22Rv1 (cell line): ENCODE results near the gene PTPRG.

Experiments
- H3K27ac ChIP-seq: fragments of 450-650 bp; 2 replicates; pipeline ENCODE4 v1.5.1; 2017
- ZFX ChIP-seq: fragments of 450-650 bp; IDR thresholded peaks from 2 replicates; pipeline ENCODE4 v1.6.1; 2017; ENCODE audit warnings: antibody characterized with exemption, borderline replicate concordance
- TF ChIP-seq, protein P1 (sequence below): fragments of 450-650 bp; IDR thresholded peaks from 2 replicates; pipeline ENCODE4 v1.5.1; 2017; ENCODE audit warnings: mild to moderate bottlenecking

PTPRG gene

DNA sequence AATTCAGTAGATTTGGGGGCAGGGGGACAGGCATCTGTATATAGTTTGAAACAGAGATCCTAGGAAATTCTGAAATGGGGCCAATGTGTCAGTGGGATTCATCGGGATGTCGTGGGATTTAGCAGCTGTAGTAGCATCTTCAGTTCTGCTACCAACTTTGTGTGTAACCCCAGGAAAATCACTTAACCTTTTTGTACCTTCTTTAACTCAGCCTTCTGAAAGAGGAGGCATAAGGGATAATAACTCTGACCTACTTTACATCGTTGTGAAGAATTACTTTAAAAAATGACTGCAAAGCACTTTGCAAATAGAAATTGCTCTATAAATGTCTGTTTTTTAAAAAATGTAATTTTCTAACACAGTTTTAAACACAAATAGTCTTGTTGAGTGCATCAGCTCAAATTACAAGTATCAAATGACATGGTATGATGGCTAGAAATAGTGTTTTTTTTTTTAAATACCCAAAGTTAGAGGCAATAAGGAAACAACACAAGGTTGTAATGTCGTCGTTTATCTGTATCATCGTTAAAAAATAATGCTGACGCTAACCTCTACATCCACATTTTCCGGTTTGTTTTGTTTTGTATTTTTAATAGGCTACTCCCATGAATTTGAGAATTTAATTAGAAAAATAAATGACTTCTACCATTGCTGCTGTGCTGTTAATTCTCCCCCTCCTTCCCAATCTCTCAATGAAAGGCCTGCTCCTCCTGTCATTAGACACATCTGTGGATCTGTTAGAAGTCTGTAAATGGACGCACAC is 338.5 kb downstream of the PTPRG start:
- no peak for TF ChIP-seq ZFX
- TF ChIP-seq, protein P1, sequence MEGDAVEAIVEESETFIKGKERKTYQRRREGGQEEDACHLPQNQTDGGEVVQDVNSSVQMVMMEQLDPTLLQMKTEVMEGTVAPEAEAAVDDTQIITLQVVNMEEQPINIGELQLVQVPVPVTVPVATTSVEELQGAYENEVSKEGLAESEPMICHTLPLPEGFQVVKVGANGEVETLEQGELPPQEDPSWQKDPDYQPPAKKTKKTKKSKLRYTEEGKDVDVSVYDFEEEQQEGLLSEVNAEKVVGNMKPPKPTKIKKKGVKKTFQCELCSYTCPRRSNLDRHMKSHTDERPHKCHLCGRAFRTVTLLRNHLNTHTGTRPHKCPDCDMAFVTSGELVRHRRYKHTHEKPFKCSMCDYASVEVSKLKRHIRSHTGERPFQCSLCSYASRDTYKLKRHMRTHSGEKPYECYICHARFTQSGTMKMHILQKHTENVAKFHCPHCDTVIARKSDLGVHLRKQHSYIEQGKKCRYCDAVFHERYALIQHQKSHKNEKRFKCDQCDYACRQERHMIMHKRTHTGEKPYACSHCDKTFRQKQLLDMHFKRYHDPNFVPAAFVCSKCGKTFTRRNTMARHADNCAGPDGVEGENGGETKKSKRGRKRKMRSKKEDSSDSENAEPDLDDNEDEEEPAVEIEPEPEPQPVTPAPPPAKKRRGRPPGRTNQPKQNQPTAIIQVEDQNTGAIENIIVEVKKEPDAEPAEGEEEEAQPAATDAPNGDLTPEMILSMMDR: no peak
- no peak overlapping the region for H3K27ac ChIP-seq

DNA sequence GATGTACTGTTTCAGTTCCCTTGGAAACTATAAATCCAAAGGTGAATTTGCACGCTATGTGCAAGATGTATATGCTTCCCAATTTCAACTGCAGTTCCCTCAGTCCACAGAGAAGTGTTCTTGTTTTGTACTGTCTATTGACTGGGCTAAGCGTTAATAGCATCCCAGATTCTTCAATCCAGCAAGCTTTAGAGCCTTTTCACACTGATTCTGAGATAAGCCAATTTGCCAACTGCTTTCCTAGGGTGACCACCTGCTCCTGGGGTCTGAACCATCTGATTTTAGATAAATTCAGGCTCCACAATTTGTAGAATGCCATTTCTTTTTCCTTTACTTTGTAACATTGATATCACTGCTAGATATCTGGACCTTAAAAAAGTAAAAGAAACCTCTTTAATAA is 340.1 kb downstream of the PTPRG start:
- no peak overlapping the region for H3K27ac ChIP-seq
- no peak for TF ChIP-seq ZFX
- TF ChIP-seq, protein P1: no peak

DNA sequence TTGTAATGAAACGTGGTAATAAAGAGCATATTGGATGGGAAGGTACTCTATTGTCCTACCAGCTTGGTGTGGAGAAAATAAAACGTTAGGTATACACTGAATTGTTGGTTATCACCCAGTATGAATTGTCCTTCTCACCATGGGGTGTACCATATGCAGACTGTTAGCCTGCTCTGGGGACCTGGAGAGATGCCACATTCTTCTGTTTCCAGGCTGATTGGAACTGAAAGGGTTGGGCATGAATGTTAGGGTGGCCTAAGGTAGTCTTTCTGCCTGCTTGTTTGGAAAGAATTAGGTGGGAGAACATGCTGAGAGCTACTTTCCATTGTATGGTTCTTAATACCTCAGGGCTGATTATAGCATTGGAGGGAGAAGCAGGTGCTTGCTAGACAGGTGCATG is 340.6 kb downstream of the PTPRG start:
- H3K27ac ChIP-seq: no peak overlapping the region
- TF ChIP-seq, protein P1: no peak
- TF ChIP-seq ZFX: no peak

DNA sequence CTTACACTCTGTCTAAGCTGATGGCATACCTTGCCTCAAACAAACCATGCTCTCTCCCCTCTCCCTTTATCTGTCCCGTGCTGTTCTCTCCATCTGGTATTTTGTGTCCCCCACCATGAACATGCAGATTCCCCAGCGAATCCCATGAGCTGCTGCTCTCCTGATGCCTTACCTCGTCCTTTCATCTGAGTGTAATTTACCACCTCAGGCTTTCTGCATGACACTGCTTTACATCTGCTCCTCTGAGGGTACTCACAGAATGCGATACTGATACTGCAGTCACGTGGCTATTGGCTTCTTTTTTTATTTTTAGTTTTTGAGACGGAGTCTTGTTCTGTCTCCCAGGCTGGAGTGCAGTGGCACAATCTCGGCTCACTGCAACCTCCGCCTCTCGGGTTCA is 341.7 kb downstream of the PTPRG start:
- no peak overlapping the region for H3K27ac ChIP-seq
- TF ChIP-seq ZFX: no peak
- TF ChIP-seq, protein P1: no peak

DNA sequence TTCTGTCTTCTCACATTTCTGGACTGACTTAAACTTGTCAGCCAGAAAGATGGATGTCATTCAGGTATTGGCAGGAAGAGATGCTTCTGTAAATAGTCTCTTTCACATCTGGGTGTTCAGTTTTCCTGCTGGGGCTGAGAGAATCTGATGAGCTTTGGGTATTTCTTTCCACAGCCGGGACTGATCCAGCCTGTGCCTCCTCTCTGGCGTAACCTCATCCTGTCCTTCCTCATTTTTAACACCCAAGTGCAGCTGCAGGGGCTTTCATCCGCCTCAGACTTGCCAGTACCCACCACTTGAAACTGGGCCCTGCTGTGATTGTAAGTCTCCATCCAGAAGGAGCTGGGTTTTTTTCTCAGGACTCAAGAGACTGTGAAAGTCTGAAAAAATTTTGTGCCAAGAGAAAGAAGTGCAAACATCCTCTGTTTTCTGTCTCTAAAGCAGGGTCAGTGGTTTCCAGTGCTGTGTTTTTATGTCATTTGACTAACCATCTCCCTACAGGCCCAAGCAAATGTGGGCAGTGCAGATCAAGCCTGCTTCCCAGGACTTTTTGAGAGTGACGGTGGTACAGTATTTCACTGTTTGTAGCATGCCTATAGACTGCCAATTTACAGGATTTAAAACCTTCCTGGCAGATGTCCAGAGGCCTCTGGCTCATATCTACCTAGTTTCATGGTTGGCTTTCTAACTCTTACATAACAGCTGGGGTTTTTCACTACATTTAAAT is 342.7 kb downstream of the PTPRG start:
- H3K27ac ChIP-seq: no peak overlapping the region

DNA sequence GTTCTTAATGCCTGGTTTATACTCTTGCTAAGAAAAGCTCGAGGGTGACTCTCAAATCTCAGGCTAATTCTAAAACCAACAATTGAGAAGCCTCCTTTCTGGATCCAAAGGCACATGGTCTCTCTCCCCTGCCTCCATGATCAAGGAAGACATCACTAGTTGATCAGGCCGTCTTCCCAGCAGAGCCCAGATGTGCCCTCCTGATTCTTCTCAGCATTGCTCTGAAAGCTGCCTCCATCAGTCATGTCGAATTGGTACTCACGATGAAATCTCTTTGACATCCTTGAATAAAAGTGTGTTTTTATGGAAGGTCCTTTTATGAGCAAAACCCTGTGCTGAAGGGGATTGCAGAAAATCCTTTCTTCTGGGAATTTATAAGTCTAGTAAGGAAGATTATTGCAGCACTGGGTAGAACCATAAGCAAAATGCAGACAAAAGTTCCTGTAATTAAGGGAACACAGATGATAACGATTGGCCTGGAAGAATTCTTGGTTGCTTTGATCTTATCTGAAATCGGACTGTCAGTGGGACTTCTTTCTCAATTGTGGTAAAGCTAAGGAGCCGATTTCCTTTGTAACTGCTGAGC is 345.9 kb downstream of the PTPRG start:
- no peak for TF ChIP-seq ZFX
- TF ChIP-seq, protein P1: no peak
- no peak overlapping the region for H3K27ac ChIP-seq

More for the DNA sequence above, 342.7 kb downstream of the PTPRG start:
- TF ChIP-seq, protein P1: no peak
- TF ChIP-seq ZFX: no peak

DNA sequence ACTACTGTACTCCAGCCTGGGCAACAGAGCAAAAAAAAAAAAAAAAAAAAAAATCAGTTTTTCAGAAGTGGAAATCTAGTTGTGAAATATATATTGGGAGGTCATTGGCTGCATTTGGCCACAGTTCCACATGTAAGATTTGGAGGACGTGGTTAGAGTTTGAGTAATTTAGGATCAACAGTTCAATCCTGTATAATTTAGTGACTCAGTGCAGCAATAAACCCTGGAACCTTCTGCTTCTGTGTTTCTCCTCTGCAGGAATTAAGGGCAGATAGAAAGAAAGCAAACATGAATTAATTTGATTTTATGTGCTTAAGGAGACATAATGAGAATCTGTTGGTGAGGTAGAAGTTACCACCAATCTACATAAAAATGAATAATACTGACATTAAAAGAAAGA is 347.0 kb downstream of the PTPRG start:
- TF ChIP-seq ZFX: no peak
- TF ChIP-seq, protein P1: no peak
- no peak overlapping the region for H3K27ac ChIP-seq
